Mesenchymal stem cell (in vitro differentiated cells and primary cell): ENCODE measurements around the gene FAM98A.
A peak's percentile ranks its signal among the peaks of the same experiment; 100 is the strongest.

Source experiments
- DNase-seq: peaks from one replicate; pipeline ENCODE4 v3.0.0-alpha.2; 2013
- H2AFZ ChIP-seq: one replicate; pipeline ENCODE4 v1.6.1; 2013; ENCODE audit warnings: low read depth, mild to moderate bottlenecking, control low read depth, inconsistent platforms, low read length, moderate library complexity
- H2AK5ac ChIP-seq: 2 replicates; pipeline ENCODE4 v1.6.1; 2013; ENCODE audit warnings: low read length, moderate library complexity, mild to moderate bottlenecking, inconsistent platforms; ENCODE audit not compliant: severe bottlenecking
- H2BK120ac ChIP-seq: one replicate; pipeline ENCODE4 v1.6.1; 2013; ENCODE audit warnings: low read depth, mild to moderate bottlenecking, inconsistent platforms, low read length, moderate library complexity
- H2BK12ac ChIP-seq, 2 experiments: one replicate each; pipeline ENCODE4 v1.6.1; 2013; ENCODE audit warnings: inconsistent platforms in 2 of 2, low read length in 2 of 2, mild to moderate bottlenecking in 2 of 2, moderate library complexity in 2 of 2, control low read depth in 1 of 2
- H2BK15ac ChIP-seq: one replicate; pipeline ENCODE4 v1.6.1; 2013; ENCODE audit warnings: mild to moderate bottlenecking, low read depth, inconsistent platforms; ENCODE audit not compliant: poor library complexity, severe bottlenecking
- H2BK5ac ChIP-seq: 2 replicates; pipeline ENCODE4 v1.6.1; 2013; ENCODE audit warnings: low read depth, mild to moderate bottlenecking, low read length, control low read depth, inconsistent platforms; ENCODE audit not compliant: poor library complexity, severe bottlenecking
- H3K14ac ChIP-seq, 2 experiments: one replicate each; pipeline ENCODE4 v1.6.1; 2013; ENCODE audit warnings: inconsistent platforms in 2 of 2, low read length in 2 of 2, control low read depth in 1 of 2, mild to moderate bottlenecking in 1 of 2, moderate library complexity in 1 of 2
- H3K18ac ChIP-seq, 2 experiments: one replicate each; pipeline ENCODE4 v1.6.1; 2013; ENCODE audit warnings: inconsistent platforms in 2 of 2, low read length in 2 of 2, control low read depth in 1 of 2, low read depth in 1 of 2, mild to moderate bottlenecking in 1 of 2
- H3K23ac ChIP-seq, 2 experiments: one replicate each; pipeline ENCODE4 v1.6.1; 2013; ENCODE audit warnings: inconsistent platforms in 2 of 2, low read length in 2 of 2, mild to moderate bottlenecking in 2 of 2, moderate library complexity in 2 of 2, control low read depth in 1 of 2
- H3K27ac ChIP-seq: 2 replicates; pipeline ENCODE4 v1.5.1; 2013; ENCODE audit warnings: mild to moderate bottlenecking, moderate library complexity, low read length, control low read depth, inconsistent platforms; ENCODE audit not compliant: poor library complexity, severe bottlenecking
- H3K27me3 ChIP-seq, 2 experiments: 2 replicates each; pipeline versions ENCODE4 v1.6.1 to v1.7.0; 2013; ENCODE audit warnings: low read length in 2 of 2, mild to moderate bottlenecking in 2 of 2, moderate library complexity in 2 of 2, control low read depth in 1 of 2, inconsistent platforms in 1 of 2; ENCODE audit not compliant: control insufficient read depth in 1 of 2, insufficient read depth in 1 of 2
- H3K36me3 ChIP-seq, 2 experiments: 2 replicates each; pipeline versions ENCODE4 v1.6.1 to v1.7.0; 2013; ENCODE audit warnings: low read length in 2 of 2, control low read depth in 1 of 2, inconsistent platforms in 1 of 2, low read depth in 1 of 2, mild to moderate bottlenecking in 1 of 2; ENCODE audit not compliant: insufficient read depth in 2 of 2, control insufficient read depth in 1 of 2
- H3K4ac ChIP-seq, 2 experiments: one replicate each; pipeline ENCODE4 v1.6.1; 2013; ENCODE audit warnings: inconsistent platforms in 2 of 2, low read length in 2 of 2, mild to moderate bottlenecking in 2 of 2, moderate library complexity in 2 of 2, control low read depth in 1 of 2, low read depth in 1 of 2
- H3K4me1 ChIP-seq: 2 replicates; pipeline ENCODE4 v1.6.1; 2013; ENCODE audit warnings: low read depth, low read length, control low read depth; ENCODE audit not compliant: control insufficient read depth, insufficient read depth
- H3K4me2 ChIP-seq: 2 replicates; pipeline ENCODE4 v1.6.1; 2013; ENCODE audit warnings: low read length, mild to moderate bottlenecking, inconsistent platforms; ENCODE audit not compliant: poor library complexity, severe bottlenecking
- H3K4me3 ChIP-seq, 2 experiments: 2 replicates each; pipeline versions ENCODE4 v1.5.1 to v1.7.0; 2013; ENCODE audit warnings: low read length in 2 of 2, mild to moderate bottlenecking in 2 of 2, control low read depth in 1 of 2, low read depth in 1 of 2; ENCODE audit not compliant: insufficient read depth in 1 of 2
- H3K79me1 ChIP-seq: replicated peaks from 2 replicates; pipeline ENCODE4 v1.6.1; 2013; ENCODE audit warnings: mild to moderate bottlenecking, control low read depth, low read length, inconsistent platforms; ENCODE audit not compliant: poor library complexity, severe bottlenecking
- H3K9ac ChIP-seq: 2 replicates; pipeline ENCODE4 v1.7.0; 2013; ENCODE audit warnings: mild to moderate bottlenecking, low read length, moderate library complexity
- H3K9me3 ChIP-seq: 2 replicates; pipeline ENCODE4 v1.7.0; 2013; ENCODE audit warnings: mild to moderate bottlenecking, low read length; ENCODE audit not compliant: control insufficient read depth
- H4K8ac ChIP-seq: one replicate; pipeline ENCODE4 v1.6.1; 2013; ENCODE audit warnings: inconsistent platforms, mild to moderate bottlenecking, low read length, moderate library complexity
- H4K91ac ChIP-seq: one replicate; pipeline ENCODE4 v1.6.1; 2013; ENCODE audit warnings: mild to moderate bottlenecking, low read length, inconsistent platforms
- WGBS: methylation state at CpG from one replicate; pipeline ENCODE4 v1.1.7; 2013; ENCODE audit warnings: mixed read lengths; 5-methylcytosine and 5-hydroxymethylcytosine counted together

FAM98A gene

GRCh38 chr2:33589444-33589843 lies 9.7 kb downstream of the FAM98A start:
- Histone ChIP-seq H3K4ac (no peak overlapping the region), H2BK5ac (no peak overlapping the region), H3K9me3 (no peaks in the 10 kb centered on the region), H3K14ac (no peak overlapping the region), H3K4me3 (no peak overlapping the region), H2BK12ac (no peak overlapping the region), H2AK5ac (no peak overlapping the region), H2AFZ (no peak overlapping the region), H3K18ac (no peak overlapping the region), H3K36me3 (peaks cover 21 to 91% of the 10 kb centered on the region in 2 experiments), H3K27ac (no peak overlapping the region), H3K4me2 (no peak overlapping the region), H2BK15ac (no peak overlapping the region), H2BK120ac (no peak overlapping the region), H4K8ac (no peak overlapping the region), H3K23ac (no peak overlapping the region), H3K9ac (peak overlapping the region; percentile 43), H3K27me3 (no peaks in the 10 kb centered on the region), H4K91ac (no peak overlapping the region), H3K4me1 (no peaks in the 10 kb centered on the region), H3K79me1 (peaks cover 13% of the 10 kb centered on the region)
- DNase-seq, result no peak
- WGBS, result 88% methylated on average over 1 of the region's 1 CpG

DNA sequence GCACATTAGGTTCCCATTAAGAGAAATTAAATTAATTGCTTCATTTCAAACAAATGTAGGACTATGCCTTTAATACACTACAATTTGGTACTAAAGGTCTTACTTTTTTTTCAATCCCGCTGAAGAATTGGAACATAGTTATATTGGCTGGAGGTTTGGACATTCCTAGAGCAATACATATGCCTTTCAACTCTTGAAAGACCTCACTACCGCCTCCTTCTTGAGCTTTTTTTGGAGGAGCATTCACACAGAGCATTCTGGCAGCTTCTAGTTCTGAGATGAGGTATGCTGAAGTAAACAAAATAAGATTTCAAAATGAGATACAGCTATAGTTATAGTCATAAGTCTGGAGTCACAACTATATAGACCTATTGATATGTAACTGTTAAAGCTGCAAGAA lies 10.9 kb downstream of the FAM98A start:
- no peak overlapping the region for H2AFZ ChIP-seq
- no peak overlapping the region for H2BK5ac ChIP-seq
- no peak overlapping the region for H3K23ac ChIP-seq
- H3K4me1 ChIP-seq, result no peaks in the 10 kb centered on the region
- H3K27ac ChIP-seq, result no peak overlapping the region
- H3K9ac ChIP-seq, result peak overlapping the region; percentile 1
- H3K79me1 ChIP-seq, result peaks cover 9% of the 10 kb centered on the region
- no peak overlapping the region for H4K8ac ChIP-seq
- no peak overlapping the region for H2BK15ac ChIP-seq
- 100% methylated on average over 1 of the region's 2 CpGs for WGBS
- no peak overlapping the region for H3K4me2 ChIP-seq
- no peak overlapping the region for H2BK120ac ChIP-seq
- no peak for DNase-seq
- H3K36me3 ChIP-seq, result peaks cover 19 to 92% of the 10 kb centered on the region in 2 experiments
- no peak overlapping the region for H3K4me3 ChIP-seq
- H2BK12ac ChIP-seq, result no peak overlapping the region
- no peak overlapping the region for H3K14ac ChIP-seq
- no peak overlapping the region for H4K91ac ChIP-seq
- no peak overlapping the region for H2AK5ac ChIP-seq
- H3K27me3 ChIP-seq, result no peaks in the 10 kb centered on the region
- H3K9me3 ChIP-seq, result no peaks in the 10 kb centered on the region
- no peak overlapping the region for H3K4ac ChIP-seq
- H3K18ac ChIP-seq, result no peak overlapping the region

DNA sequence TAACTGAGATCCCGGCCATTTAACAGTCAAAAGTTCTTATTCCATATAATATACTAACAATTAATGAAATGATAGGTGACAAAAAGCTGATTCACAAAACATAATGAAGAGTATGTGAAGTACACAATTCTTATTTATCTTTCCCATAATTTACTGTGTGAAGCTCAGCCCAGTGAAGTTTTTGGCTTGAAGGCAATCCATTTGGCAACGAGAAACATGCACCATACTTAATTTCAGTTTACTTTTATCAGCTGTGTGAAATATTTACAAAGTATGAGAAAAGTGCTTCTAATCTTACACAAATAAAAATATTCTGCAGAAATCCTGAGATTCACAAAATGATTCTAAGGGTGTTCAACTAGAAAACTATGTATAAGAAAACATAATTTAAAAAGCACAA lies 12.3 kb downstream of the FAM98A start:
- Histone ChIP-seq H3K36me3 (peaks cover 13 to 87% of the 10 kb centered on the region in 2 experiments), H3K23ac (no peak overlapping the region), H3K79me1 (peaks cover 10% of the 10 kb centered on the region), H3K9me3 (no peaks in the 10 kb centered on the region), H2BK12ac (no peak overlapping the region), H3K4me3 (no peak overlapping the region), H3K4me1 (no peaks in the 10 kb centered on the region), H3K18ac (no peak overlapping the region), H3K4ac (no peak overlapping the region), H3K9ac (no peak overlapping the region), H4K91ac (no peak overlapping the region), H3K27ac (no peak overlapping the region), H3K4me2 (no peak overlapping the region), H2AFZ (no peak overlapping the region), H2BK5ac (no peak overlapping the region), H2BK15ac (no peak overlapping the region), H2AK5ac (no peak overlapping the region), H3K27me3 (no peaks in the 10 kb centered on the region), H2BK120ac (no peak overlapping the region), H4K8ac (no peak overlapping the region), H3K14ac (no peak overlapping the region)
- DNase-seq, result no peak
- no CpG with 5 or more reads among the region's 2 CpGs for WGBS

DNA sequence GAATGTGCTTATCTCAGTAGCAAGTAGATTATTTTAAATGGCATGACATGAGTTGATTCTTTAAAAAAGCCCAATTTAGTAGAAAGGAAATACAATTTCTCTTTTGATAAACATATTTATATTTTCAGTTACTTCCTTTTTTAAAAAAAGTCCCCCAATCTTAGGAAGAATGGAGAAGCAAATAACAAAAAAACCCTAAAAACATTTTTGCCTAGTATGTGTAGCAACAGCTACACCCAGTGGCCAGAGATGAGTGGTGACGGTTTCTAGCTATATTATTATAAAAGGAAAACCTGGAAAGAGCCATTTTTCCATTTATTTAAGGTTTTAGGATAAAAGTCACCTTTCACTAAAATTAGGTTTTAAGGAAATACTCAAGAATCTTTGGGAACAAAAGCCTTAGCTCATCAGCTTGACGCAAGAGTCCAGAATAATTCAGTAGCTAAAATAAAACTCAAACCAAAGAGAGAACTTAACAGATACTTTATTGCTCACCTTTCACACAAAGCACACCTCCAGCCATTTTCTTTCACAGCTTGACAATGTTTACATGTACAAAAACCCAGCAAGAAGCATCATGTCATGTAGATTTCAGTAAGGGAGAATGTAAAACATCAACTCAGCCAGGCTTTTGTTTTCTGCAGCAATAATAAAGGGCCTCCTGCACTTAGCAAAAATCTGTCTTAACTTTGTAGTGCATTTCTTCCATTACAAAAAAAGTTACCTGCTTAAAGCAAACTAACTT lies 15.7 kb downstream of the FAM98A start:
- H3K4me3 ChIP-seq, result no peak overlapping the region
- H3K79me1 ChIP-seq, result peaks cover 14% of the 10 kb centered on the region
- WGBS, result 30% methylated on average over 1 of the region's 2 CpGs

More for the DNA sequence above, 15.7 kb downstream of the FAM98A start:
- no peak overlapping the region for H4K91ac ChIP-seq
- H3K14ac ChIP-seq, result no peak overlapping the region
- H2BK5ac ChIP-seq, result no peak overlapping the region
- no peak overlapping the region for H2AFZ ChIP-seq
- H3K4me2 ChIP-seq, result no peak overlapping the region
- H3K36me3 ChIP-seq, result peaks cover 15 to 63% of the 10 kb centered on the region in 2 experiments
- H3K18ac ChIP-seq, result no peak overlapping the region
- H4K8ac ChIP-seq, result no peak overlapping the region
- no peak overlapping the region for H2BK15ac ChIP-seq
- H3K9ac ChIP-seq, result peak overlapping the region; percentile 30
- no peak overlapping the region for H3K23ac ChIP-seq
- peak; percentile 57 for DNase-seq
- no peak overlapping the region for H2AK5ac ChIP-seq
- H3K9me3 ChIP-seq, result no peaks in the 10 kb centered on the region
- no peak overlapping the region for H2BK120ac ChIP-seq
- no peak overlapping the region for H2BK12ac ChIP-seq
- no peak overlapping the region for H3K27ac ChIP-seq
- peaks cover 3% of the 10 kb centered on the region for H3K4me1 ChIP-seq
- H3K27me3 ChIP-seq, result no peaks in the 10 kb centered on the region
- no peak overlapping the region for H3K4ac ChIP-seq
